HG03139 (cell line): Measurements from ENCODE around the gene ADCY1.
"Not testable (repeated sequence)": the region's sequence is repeated elsewhere in the genome, so short reads cannot be mapped to it uniquely, and the experiment has no call there.

Source experiments
- ATAC-seq: cut with Tn5 transposase; IDR thresholded peaks from one replicate; pipeline ENCODE4 v1.9.1; 2021; ENCODE audit not compliant: unreplicated experiment

Gene ADCY1

GRCh38 chr7:45726883-45727282 lies 152.7 kb downstream of the ADCY1 start:
- ATAC-seq, result no peak

DNA sequence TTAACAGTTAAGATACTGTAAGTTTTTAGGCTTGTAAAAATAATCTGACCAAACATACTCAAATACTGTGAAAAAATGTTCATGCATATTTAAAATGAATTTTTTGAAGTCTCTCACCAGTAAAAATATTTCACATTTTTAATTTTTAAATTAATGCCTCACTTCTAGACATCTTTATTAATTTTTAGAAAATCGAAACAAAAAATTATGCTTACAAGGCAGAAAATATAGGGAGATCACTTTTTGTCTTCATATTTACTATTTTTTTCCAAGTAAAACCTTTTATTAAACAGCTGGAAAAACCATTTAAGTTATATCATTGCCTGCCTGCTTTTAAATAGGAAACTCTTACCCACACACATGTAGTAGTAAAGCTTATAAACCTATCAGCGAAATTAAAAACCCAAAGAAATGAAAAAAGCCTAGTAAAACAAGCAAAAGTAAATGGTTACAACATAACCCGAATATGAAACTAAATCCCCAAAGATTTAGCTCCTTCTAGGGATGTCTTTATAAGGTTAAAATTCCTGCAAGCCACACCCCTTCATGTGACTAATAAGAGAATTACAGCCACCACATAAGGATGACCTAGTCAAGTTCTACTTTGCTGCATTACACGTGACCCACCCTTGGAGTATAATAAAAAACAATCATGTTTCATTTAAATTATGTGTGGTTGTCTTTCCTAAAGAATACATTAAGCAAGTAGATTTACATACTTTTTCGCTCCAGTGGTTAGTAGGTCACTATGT lies 157.7 kb downstream of the ADCY1 start:
- not testable (repeated sequence) for ATAC-seq

DNA sequence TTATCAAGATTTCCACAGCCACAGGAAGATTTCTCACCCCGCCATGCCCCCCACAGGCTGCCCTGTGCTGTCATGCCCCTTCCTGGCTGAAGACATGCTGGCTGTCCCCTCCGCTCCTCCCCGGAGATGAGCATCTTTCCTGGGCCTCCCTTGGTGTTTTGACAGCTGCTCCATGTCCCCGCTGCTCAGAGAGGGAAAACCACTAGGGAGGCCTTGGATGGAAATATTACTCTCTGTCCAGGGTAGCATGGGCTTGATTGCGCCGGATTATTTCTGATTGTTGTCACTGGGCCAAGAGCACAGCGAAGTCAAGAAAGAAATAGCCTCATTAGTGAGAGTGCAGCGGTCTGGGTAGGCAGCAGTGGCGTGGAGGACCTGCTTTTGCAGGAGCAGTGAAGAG lies 164.8 kb downstream of the ADCY1 start:
- ATAC-seq, result not testable (repeated sequence)

GRCh38 chr7:45740573-45740972 lies 166.4 kb downstream of the ADCY1 start:
- ATAC-seq, result not testable (repeated sequence)

DNA sequence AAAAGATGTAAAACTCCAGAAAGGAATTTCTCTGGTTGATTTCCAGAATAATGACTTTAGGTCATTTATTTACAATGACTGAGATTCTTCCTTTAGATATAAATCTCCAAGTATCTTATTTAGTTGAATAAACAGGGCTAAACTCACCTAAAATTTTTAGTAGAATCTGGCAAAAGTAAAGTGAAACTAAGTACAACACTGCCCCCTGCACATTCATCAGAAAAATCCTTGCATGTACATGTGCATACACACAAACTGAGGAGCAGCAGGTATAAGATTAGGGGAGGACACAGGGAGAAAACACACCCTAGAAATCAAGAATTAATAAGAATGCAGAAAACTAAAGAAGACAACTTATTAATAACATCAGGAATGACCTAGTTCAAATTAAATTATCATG lies 174.8 kb downstream of the ADCY1 start:
- not testable (repeated sequence) for ATAC-seq

DNA sequence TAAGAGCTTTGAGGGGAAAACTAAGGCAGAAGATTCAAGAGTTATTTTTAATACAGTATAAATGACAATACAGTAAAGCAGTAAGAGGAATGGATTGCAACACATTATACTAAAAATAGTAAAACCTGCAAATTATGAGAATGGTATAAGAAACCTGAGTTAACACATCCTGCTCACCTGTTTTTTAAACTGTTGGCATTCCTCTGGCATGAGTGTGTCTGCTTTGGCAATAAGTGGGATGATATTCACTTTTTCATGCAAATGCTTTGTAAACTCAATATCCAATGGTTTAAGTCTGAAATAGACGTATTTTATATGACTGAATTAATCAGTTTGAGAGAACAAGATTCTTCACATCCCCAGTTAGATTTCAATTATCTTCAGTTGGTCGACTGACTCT lies 177.2 kb downstream of the ADCY1 start:
- not testable (repeated sequence) for ATAC-seq

GRCh38 chr7:45756333-45756732 lies 182.2 kb downstream of the ADCY1 start:
- not testable (repeated sequence) for ATAC-seq

DNA sequence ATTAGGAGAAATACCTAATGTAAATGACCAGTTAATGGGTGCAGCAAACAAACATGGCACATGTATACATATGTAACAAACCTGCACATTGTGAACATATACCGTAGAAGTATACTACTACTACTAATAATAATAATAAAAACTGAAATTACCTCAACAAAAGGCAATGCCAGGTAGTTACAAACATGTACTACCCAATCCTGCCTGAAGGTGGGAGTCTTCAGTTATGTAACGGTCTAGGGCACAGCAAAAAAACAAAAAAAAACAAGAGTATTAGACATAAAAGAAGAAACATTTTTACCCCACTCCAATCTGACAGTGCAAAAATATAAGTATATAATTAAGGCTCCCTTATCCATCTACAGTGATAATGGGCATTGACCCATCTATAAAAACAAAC lies 182.6 kb downstream of the ADCY1 start:
- ATAC-seq, result not testable (repeated sequence)

DNA sequence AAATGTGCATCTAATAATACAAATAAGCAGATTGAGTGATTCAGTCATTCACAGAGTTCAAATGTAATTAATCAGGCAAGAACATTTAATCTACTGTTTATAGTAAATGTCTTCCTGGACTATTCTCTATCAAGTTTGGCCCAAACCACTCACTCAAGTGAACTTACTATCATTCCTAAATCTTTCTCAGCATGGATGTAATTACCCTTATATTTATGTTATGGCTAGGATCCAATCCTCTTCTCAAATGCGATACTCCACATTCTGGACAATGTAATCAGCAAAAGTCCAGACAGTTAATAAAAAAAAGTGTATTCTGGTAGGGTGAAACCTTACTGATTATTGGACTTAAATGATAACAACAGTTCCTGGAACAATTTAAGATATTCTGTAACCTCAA lies 185.3 kb downstream of the ADCY1 start:
- ATAC-seq, result not testable (repeated sequence)

DNA sequence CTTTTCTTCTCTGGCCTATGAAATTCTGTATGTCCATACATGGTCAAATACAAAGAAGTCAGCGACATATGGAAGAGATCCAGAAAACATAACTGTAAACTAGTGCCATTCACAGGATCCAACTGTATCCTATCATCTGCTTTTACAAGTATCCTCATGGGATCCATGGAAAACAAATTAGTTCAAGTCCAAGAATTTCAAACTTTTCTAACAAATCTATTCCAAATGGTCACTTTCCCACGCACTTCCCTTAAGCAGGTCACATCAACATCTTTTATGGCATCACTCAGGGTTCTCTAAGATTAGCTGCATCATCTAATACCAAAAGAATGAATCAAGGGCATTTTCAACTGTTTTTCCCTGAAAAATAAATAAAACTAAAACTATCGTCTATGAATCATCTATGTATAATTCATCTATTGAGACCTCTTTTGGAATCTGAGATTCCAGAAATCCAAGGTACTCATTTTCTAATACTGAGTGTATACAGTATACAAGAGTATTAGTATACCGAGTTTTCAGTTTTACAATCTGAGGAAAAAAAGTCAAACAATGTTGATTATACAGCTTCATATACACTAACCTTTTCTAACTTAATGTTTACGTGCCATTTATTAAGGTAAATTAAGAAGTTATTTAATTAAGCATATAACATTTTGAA lies 187.5 kb downstream of the ADCY1 start:
- ATAC-seq, result not testable (repeated sequence)

GRCh38 chr7:45762225-45762994 lies 188.2 kb downstream of the ADCY1 start:
- not testable (repeated sequence) for ATAC-seq

- peak; percentile 100 for ATAC-seq
Observed at GRCh38 chr7:45768516-45769394, 194.6 kb downstream of the ADCY1 start.

DNA sequence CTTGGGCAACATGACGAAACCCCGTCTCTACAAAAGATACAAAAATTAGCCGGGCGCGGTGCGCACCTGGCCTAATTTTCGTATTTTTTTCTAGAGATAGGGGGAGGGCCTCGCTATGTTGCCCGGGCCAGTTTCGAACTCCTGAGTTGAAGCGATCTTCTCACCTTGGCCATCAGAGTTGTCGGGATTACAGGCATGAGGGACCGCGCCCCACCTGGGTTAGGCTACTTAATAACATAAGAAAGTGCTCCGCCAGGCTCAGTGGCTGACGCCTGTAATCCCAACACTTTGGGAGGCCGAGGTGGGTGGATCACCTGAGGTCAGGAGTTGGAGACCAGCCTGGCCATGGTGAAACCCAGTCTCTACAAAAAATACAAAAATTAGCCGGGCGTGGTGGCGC lies 195.5 kb downstream of the ADCY1 start:
- not testable (repeated sequence) for ATAC-seq
